ENCODE results near the gene ACTR8.
"Not testable (repeated sequence)": the region's sequence is repeated elsewhere in the genome, so short reads cannot be mapped to it uniquely, and the experiment has no call there.

The ACTR8 gene, protein sequence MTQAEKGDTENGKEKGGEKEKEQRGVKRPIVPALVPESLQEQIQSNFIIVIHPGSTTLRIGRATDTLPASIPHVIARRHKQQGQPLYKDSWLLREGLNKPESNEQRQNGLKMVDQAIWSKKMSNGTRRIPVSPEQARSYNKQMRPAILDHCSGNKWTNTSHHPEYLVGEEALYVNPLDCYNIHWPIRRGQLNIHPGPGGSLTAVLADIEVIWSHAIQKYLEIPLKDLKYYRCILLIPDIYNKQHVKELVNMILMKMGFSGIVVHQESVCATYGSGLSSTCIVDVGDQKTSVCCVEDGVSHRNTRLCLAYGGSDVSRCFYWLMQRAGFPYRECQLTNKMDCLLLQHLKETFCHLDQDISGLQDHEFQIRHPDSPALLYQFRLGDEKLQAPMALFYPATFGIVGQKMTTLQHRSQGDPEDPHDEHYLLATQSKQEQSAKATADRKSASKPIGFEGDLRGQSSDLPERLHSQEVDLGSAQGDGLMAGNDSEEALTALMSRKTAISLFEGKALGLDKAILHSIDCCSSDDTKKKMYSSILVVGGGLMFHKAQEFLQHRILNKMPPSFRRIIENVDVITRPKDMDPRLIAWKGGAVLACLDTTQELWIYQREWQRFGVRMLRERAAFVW

GRCh38 chr3:53881691-53882593 lies at the start of gene ACTR8:
ACTR8 (minus strand) TSS chr3:53882152; CDS start chr3:53882101, 51 bp downstream.
- peak; percentile 65 for DNase-seq (ENCODE audit: low read depth)

DNA sequence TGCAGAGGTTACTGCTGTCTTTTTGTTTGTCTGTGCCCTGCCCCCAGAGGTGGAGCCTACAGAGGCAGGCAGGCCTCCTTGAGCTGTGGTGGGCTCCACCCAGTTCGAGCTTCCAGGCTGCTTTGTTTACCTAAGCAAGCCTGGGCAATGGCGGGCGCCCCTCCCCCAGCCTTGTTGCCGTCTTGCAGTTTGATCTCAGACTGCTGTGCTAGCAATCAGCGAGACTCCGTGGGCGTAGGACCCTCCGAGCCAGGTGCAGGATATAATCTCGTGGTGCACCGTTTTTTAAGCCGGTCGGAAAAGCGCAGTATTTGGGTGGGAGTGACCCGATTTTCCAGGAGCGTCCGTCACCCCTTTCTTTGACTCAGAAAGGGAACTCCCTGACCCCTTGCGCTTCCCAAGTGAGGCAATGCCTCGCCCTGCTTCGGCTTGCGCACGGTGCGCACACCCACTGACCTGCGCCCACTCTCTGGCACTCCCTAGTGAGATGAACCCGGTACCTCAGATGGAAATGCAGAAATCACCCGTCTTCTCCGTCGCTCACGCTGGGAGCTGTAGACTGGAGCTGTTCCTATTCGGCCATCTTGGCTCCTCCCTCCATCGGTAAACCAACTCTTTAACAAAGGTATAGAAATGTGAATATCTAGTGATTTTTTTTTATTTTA lies 45.4 kb upstream of the ACTR8 start:
- DNase-seq (ENCODE audit: low read depth): not testable (repeated sequence)

DNA sequence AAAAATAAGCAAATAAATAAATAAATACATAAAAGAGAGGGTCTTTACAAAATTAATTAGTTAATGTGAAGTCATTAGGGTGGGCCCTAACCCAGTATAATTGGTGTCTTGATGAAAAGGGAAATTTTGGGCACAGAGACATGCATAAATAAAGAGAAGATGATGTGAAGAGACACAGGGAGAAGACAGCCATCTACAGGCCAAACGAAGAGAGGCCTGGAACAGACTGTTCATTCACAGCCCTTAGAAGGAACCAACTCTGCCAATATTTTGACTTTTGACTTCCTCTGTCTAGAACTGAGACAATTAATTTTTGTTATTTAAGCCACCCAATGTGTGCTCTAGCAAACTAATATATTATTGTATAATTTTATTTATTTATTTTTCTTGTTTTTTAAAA lies 39.3 kb upstream of the ACTR8 start:
- DNase-seq (ENCODE audit: low read depth): no peak

DNA sequence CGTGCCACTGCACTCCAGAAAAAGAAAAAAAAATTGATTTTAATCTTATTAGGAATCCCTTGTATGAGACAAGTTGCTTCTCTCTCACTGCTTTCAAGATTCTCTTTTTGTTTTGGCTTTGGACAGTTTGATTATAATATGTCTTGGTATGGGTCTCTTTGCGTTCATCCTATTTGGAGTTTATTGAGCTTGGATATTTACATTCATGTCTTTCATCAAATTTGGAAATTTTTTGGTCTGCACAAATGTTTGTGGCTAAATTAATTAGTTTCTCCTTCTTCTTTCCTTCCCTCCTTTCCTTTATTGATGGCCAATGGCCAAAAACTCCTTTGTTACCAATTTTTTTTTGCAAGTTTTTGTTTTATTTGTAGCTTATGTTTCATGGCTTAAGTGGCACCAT lies 37.8 kb upstream of the ACTR8 start:
- DNase-seq (ENCODE audit: low read depth): no peak

DNA sequence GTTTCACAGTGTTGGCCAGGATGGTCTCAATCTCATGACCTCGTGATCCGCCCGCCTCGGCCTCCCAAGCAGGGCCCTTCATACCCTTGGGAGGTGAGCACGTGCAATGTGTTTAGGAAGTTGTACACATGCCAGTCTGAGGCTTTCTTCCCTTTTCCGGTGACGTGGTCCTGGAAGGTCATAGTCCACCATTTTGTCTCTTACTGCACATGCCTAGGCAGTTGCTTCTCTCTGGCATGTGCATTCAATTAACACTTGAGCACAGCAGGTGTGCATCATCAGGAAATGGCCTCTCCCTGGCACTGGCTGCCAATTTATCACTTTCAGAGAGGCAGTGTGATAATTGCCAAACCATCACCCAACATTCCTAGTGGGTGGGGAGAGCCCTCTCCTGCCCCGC lies 31.4 kb upstream of the ACTR8 start:
- DNase-seq (ENCODE audit: low read depth): no peak

DNA sequence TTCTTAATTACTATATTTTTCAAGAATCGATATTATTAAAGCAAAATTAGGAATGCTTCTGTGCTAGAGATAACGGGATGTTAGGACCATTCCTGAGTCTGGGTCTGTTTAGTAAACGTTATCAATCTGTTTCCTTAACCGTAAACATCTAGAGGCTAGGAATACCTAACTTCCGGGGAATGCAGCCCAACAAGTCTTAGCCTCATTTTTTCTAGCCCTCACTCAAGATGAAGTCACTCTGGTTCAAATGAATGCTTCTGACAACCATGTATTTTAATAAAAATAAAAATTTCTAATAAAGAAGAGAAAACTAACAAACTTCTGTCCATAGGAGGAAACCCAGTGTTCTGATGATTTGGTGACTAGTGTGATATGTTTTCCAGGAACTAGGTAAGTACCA lies 20.8 kb upstream of the ACTR8 start:
- DNase-seq (ENCODE audit: low read depth): no peak

DNA sequence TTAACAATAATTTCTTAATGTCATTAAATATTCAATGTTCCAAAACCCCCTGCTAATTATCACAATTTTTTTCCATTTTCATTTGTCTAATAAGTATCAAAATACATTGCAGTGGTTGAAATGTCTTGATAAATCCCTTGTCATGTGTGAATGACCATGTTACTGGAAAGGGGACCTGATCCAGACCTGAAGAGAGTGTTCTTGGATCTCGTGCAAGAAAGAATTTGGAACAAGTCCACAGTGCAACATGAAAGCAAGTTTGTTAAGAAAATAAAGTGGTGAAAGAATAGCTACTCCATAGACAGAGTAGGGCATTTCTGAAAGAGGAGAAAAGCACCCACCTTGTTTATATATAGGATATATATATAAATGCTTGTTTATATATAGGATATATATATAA lies 20.1 kb upstream of the ACTR8 start:
- no peak for DNase-seq (ENCODE audit: low read depth)

- DNase-seq (ENCODE audit: low read depth): no peak
These were observed 18.8 kb upstream of the ACTR8 start for GRCh38 chr3:53900666-53901331.

GRCh38 chr3:53899750-53900149 lies 17.8 kb upstream of the ACTR8 start:
- DNase-seq (ENCODE audit: low read depth): no peak

DNA sequence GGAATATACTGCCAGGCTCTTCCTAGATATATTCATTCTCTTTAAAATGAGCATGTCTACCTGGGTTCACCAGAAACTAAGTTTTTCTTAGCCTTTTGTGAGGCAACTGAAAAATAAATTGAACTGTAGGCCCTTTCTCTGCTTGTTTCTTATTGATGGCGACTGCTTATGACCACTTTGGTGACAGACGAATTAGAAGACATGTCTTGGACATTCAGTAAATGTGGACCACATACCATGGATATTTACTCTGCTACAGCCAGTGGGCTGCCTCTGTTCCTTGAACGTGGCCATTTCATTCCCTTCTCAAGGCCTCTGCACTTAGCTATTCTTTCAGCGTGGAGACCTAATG lies 10.3 kb upstream of the ACTR8 start:
- DNase-seq (ENCODE audit: low read depth): no peak

- DNase-seq (ENCODE audit: low read depth): peak; percentile 93
These were observed 9.7 kb upstream of the ACTR8 start, which contains the start of gene SELENOK for GRCh38 chr3:53891497-53892285. SELENOK (minus strand) TSS chr3:53891859.

- no peak for DNase-seq (ENCODE audit: low read depth)
These were observed 8.9 kb upstream of the ACTR8 start for GRCh38 chr3:53890726-53891475.

DNA sequence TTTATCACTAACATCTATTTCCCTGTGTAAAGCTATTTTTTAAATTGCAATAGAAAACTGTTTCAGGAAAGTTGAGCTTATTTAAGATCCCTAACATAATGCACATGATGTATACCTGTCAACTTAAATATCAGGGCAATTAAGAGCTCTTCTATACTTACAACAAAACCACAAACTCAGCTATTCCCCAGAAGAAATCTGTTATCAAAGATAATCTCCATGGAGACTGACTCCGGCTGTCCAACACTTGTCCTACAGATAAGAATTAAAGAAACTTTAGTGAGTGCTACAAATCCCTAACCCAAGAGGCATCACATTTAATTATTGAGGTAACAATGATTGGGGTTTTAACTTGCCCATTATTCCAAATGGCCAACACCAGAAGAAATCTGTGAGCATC lies 6.3 kb upstream of the ACTR8 start:
- DNase-seq (ENCODE audit: low read depth): no peak

DNA sequence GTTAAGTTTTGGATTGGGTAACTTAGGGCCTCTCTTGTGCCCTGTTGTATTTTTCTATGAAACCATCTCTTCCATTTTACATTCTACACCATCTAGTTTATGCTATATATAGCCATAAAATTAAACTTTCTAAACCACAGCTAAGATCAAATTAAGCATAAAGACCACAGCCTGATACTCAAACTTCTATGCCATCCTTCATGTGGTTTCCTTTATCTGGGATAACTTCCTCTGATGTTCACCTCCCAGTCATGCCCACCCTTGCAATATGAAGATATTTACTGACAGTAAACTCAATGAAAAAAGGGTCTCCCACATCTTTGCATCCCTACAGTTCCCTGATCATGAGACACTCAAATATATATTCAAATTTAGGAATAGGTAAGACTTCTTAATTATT lies 5.5 kb upstream of the ACTR8 start:
- DNase-seq (ENCODE audit: low read depth): no peak

GRCh38 chr3:53885239-53885638 lies 3.3 kb upstream of the ACTR8 start:
- no peak for DNase-seq (ENCODE audit: low read depth)

DNA sequence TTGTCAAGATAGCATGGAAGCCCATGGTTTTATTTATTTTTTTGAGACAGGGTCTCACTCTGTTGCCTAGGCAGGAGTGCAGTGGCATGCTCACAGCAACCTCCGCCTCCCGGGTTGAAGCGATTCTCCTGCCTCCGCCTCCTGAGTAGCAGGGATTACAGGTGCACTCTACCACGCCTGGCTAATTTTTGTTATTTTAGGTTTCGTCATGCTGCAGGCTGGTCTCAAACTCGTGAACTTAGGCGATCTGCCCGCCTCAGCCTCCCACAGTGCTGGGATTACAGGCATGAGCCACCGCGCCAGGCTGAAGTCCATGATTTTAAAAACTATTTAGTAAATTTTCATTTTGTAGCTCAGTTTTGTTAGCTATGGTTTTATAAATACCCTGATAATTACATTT lies 2.7 kb upstream of the ACTR8 start:
- no peak for DNase-seq (ENCODE audit: low read depth)

DNA sequence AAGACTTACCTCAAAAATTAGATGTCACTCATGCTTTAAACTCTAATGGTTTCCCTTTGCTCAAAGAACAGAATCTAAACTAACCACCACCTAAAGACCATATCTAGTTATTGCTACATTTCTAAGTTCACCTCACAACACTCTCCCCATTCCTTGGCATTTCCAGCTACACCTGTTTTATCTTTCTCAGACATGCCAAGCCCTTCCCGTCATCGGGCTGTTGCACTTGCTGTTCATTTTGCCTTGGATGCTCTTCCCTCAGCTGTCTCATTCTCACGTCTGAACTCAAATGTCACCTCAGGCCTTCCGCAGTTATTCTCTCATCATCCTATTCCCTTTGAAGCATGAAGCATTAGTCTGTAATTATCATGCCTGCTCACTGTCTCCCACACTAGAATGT lies 1.1 kb upstream of the ACTR8 start:
- no peak for DNase-seq (ENCODE audit: low read depth)

GRCh38 chr3:53880396-53881345 lies 1.3 kb downstream of the ACTR8 start:
- no peak for DNase-seq (ENCODE audit: low read depth)

All from stimulated activated CD8-positive, alpha-beta memory T cell treated with anti-CD3 and anti-CD28 coated beads, Interleukin-7, amount 100 ng/mL, for 24 hours (primary cell).